H7 (cell line): ENCODE measurements around the gene RGMA. TPM values are rescaled to one million over a fixed set of nuclear protein-coding genes. Genes with fewer than 3 reads are reported as not detected.

Experiments
- total RNA-seq: library from RNA; depleted of rRNA; stranded (reverse); fragments of >200 nt; shearing (Covaris generic); gene quantifications from 2 replicates; pipeline ENCODE4 v1.2.3, GENCODE V29; 2014; rRNA removed

RGMA gene
- total RNA-seq, 1 experiment from 2014 or later: 32.6 TPM

Other genes with a start within 250 kb of the RGMA start
- 29.7 and 35.5 TPM in 2 replicates for gene CHD2, start 188.9 kb downstream of the RGMA start, total RNA-seq